DMS53 (cell line): ENCODE measurements around the gene TTLL10.
"Not testable (repeated sequence)": the region's sequence is repeated elsewhere in the genome, so short reads cannot be mapped to it uniquely, and the experiment has no call there.

Experiments
- DNase-seq: peaks from one replicate; lab custom pipeline; 2025; lab: John Stamatoyannopoulos, UW

Gene TTLL10

GRCh38 chr1:1189111-1189510 lies 15.4 kb downstream of the TTLL10 start:
- DNase-seq = no peak

GRCh38 chr1:1191734-1192133 lies 18.1 kb downstream of the TTLL10 start:
- no peak for DNase-seq

- DNase-seq = no peak
These were observed 21.0 kb downstream of the TTLL10 start for GRCh38 chr1:1194723-1195122.

GRCh38 chr1:1195726-1196125 lies 22.0 kb downstream of the TTLL10 start:
- not testable (repeated sequence) for DNase-seq

GRCh38 chr1:1196431-1197187 lies 22.9 kb downstream of the TTLL10 start:
- no peak for DNase-seq

- no peak for DNase-seq
These were observed 23.5 kb downstream of the TTLL10 start for GRCh38 chr1:1197188-1197500.

GRCh38 chr1:1197551-1198422 lies 24.1 kb downstream of the TTLL10 start:
- no peak for DNase-seq

GRCh38 chr1:1198423-1199140 lies 24.9 kb downstream of the TTLL10 start:
- peak; percentile 53 for DNase-seq

- peak; percentile 41 for DNase-seq
These were observed 25.7 kb downstream of the TTLL10 start for GRCh38 chr1:1199141-1199960.

- DNase-seq = peak; percentile 37
These were observed 26.5 kb downstream of the TTLL10 start for GRCh38 chr1:1199961-1200875.

GRCh38 chr1:1200876-1201810 lies 27.5 kb downstream of the TTLL10 start:
- DNase-seq = peak; percentile 75

GRCh38 chr1:1202831-1203560 lies 29.3 kb downstream of the TTLL10 start:
- DNase-seq = no peak

- DNase-seq = no peak
These were observed 30.1 kb downstream of the TTLL10 start for GRCh38 chr1:1203561-1204424.

GRCh38 chr1:1204425-1204920 lies 30.8 kb downstream of the TTLL10 start:
- no peak for DNase-seq

- no peak for DNase-seq
These were observed 31.5 kb downstream of the TTLL10 start for GRCh38 chr1:1204998-1205768.

- DNase-seq = peak; percentile 32
These were observed 32.2 kb downstream of the TTLL10 start for GRCh38 chr1:1205769-1206375.
